ENCODE data around the gene RNU7-1. TPM values are rescaled to one million over a fixed set of nuclear protein-coding genes. Genes with fewer than 3 reads are reported as not detected.

Gene RNU7-1
- total RNA-seq, 1 experiment from 2014 or later = not detected

- Histone ChIP-seq H3K4me1 (peaks cover 11% of the 10 kb centered on the region; the same call in 1 of the 2 replicates), H3K27ac (no peak overlapping the region), H3K9me3 (replicated peaks) (no peaks in the 10 kb centered on the region), H3K27me3 (peaks cover 5% of the 10 kb centered on the region; the same call in 1 of the 2 replicates), H3K4me3 (no peak overlapping the region), H3K36me3 (peaks cover 6% of the 10 kb centered on the region)
- DNase-seq = no peak
Observed at GRCh38 chr12:6959805-6960592, 16.4 kb downstream of the RNU7-1 start.

GRCh38 chr12:6960593-6961277, 17.1 kb downstream of the RNU7-1 start:
- Histone ChIP-seq H3K27me3 (peaks cover 5% of the 10 kb centered on the region; the same call in 1 of the 2 replicates), H3K36me3 (peaks cover 13% of the 10 kb centered on the region), H3K9me3 (replicated peaks) (no peaks in the 10 kb centered on the region), H3K4me1 (peaks cover 11% of the 10 kb centered on the region; the same call in 1 of the 2 replicates), H3K27ac (peak overlapping the region; percentile 65), H3K4me3 (peak overlapping the region; percentile 50)
- peak in 1 of 2 experiments; percentile 44 for DNase-seq

- peak; percentile 59 to 63 for DNase-seq
Observed at GRCh38 chr12:6961278-6961694, 17.7 kb downstream of the RNU7-1 start.

GRCh38 chr12:6961695-6962284, 18.2 kb downstream of the RNU7-1 start:
- peak; percentile 83 to 90 for DNase-seq
- peaks cover 21% of the 10 kb centered on the region for H3K36me3 ChIP-seq
- H3K27me3 ChIP-seq = peaks cover 3% of the 10 kb centered on the region; the same call in 1 of the 2 replicates
- no peaks in the 10 kb centered on the region for H3K9me3 ChIP-seq (replicated peaks)
- peak overlapping the region; percentile 50 for H3K4me3 ChIP-seq
- H3K4me1 ChIP-seq = peaks cover 11% of the 10 kb centered on the region; the same call in 1 of the 2 replicates
- H3K27ac ChIP-seq = peak overlapping the region; percentile 65

More at GRCh38 chr12:6961278-6961694, 17.7 kb downstream of the RNU7-1 start:
- Histone ChIP-seq H3K9me3 (replicated peaks) (no peaks in the 10 kb centered on the region), H3K4me3 (peak overlapping the region; percentile 50), H3K27ac (peak overlapping the region; percentile 65), H3K27me3 (peaks cover 5% of the 10 kb centered on the region; the same call in 1 of the 2 replicates), H3K36me3 (peaks cover 17% of the 10 kb centered on the region), H3K4me1 (peaks cover 11% of the 10 kb centered on the region; the same call in 1 of the 2 replicates)

- Histone ChIP-seq H3K9me3 (replicated peaks) (no peaks in the 10 kb centered on the region), H3K4me1 (peaks cover 11% of the 10 kb centered on the region; the same call in 1 of the 2 replicates), H3K27ac (peak overlapping the region; percentile 65), H3K36me3 (peaks cover 27% of the 10 kb centered on the region), H3K27me3 (no peaks in the 10 kb centered on the region), H3K4me3 (peak overlapping the region; percentile 50)
- no peak for DNase-seq
Observed at GRCh38 chr12:6962285-6963015, 18.8 kb downstream of the RNU7-1 start.

- Histone ChIP-seq H3K9me3 (replicated peaks) (no peaks in the 10 kb centered on the region), H3K4me3 (no peak overlapping the region), H3K4me1 (peaks cover 11% of the 10 kb centered on the region; the same call in 1 of the 2 replicates), H3K27ac (no peak overlapping the region), H3K27me3 (no peaks in the 10 kb centered on the region), H3K36me3 (peaks cover 34% of the 10 kb centered on the region)
- no peak for DNase-seq
Observed at GRCh38 chr12:6963016-6963731, 19.6 kb downstream of the RNU7-1 start.

- Histone ChIP-seq H3K27me3 (no peaks in the 10 kb centered on the region), H3K27ac (no peak overlapping the region), H3K4me3 (no peak overlapping the region), H3K36me3 (peaks cover 42% of the 10 kb centered on the region), H3K4me1 (peaks cover 11% of the 10 kb centered on the region; the same call in 1 of the 2 replicates), H3K9me3 (replicated peaks) (no peaks in the 10 kb centered on the region)
- DNase-seq = no peak
Observed at GRCh38 chr12:6963791-6964413, 20.3 kb downstream of the RNU7-1 start.

GRCh38 chr12:6964605-6965025, 21.0 kb downstream of the RNU7-1 start:
- no peak overlapping the region for H3K4me3 ChIP-seq
- H3K36me3 ChIP-seq = peaks cover 46% of the 10 kb centered on the region
- no peaks in the 10 kb centered on the region for H3K9me3 ChIP-seq (replicated peaks)
- H3K4me1 ChIP-seq = peaks cover 15% of the 10 kb centered on the region; the same call in 1 of the 2 replicates
- H3K27me3 ChIP-seq = no peaks in the 10 kb centered on the region
- no peak for DNase-seq
- H3K27ac ChIP-seq = no peak overlapping the region

- peak; percentile 76 to 83 for DNase-seq
- no peak overlapping the region for H3K4me3 ChIP-seq
- H3K9me3 ChIP-seq (replicated peaks) = no peaks in the 10 kb centered on the region
- no peaks in the 10 kb centered on the region for H3K27me3 ChIP-seq
- H3K4me1 ChIP-seq = peaks cover 15% of the 10 kb centered on the region; the same call in 1 of the 2 replicates
- peaks cover 46% of the 10 kb centered on the region for H3K36me3 ChIP-seq
- H3K27ac ChIP-seq = no peak overlapping the region
Observed at GRCh38 chr12:6965026-6965661, 21.5 kb downstream of the RNU7-1 start.

- Histone ChIP-seq H3K36me3 (peaks cover 46% of the 10 kb centered on the region), H3K27me3 (no peaks in the 10 kb centered on the region), H3K9me3 (replicated peaks) (no peaks in the 10 kb centered on the region), H3K27ac (no peak overlapping the region), H3K4me1 (peaks cover 14% of the 10 kb centered on the region; the same call in 1 of the 2 replicates), H3K4me3 (no peak overlapping the region)
- no peak for DNase-seq
Observed at GRCh38 chr12:6965714-6966113, 22.1 kb downstream of the RNU7-1 start.

- Histone ChIP-seq H3K9me3 (replicated peaks) (no peaks in the 10 kb centered on the region), H3K4me1 (peaks cover 11% of the 10 kb centered on the region; the same call in 1 of the 2 replicates), H3K27me3 (no peaks in the 10 kb centered on the region), H3K27ac (no peak overlapping the region), H3K36me3 (peaks cover 46% of the 10 kb centered on the region), H3K4me3 (no peak overlapping the region)
- no peak for DNase-seq
Observed at GRCh38 chr12:6966351-6966750, 22.7 kb downstream of the RNU7-1 start.

GRCh38 chr12:6967651-6968100, 24.1 kb downstream of the RNU7-1 start:
- no peaks in the 10 kb centered on the region for H3K27me3 ChIP-seq
- no peak for DNase-seq
- H3K27ac ChIP-seq = no peak overlapping the region
- H3K36me3 ChIP-seq = peaks cover 55% of the 10 kb centered on the region
- no peaks in the 10 kb centered on the region for H3K9me3 ChIP-seq (replicated peaks)
- peaks cover 9% of the 10 kb centered on the region for H3K4me1 ChIP-seq
- no peak overlapping the region for H3K4me3 ChIP-seq

GRCh38 chr12:6968426-6968825, 24.8 kb downstream of the RNU7-1 start:
- no peaks in the 10 kb centered on the region for H3K27me3 ChIP-seq
- no peak overlapping the region for H3K4me3 ChIP-seq
- no peaks in the 10 kb centered on the region for H3K9me3 ChIP-seq (replicated peaks)
- no peak for DNase-seq
- H3K36me3 ChIP-seq = peaks cover 55% of the 10 kb centered on the region
- H3K4me1 ChIP-seq = peaks cover 8% of the 10 kb centered on the region
- no peak overlapping the region for H3K27ac ChIP-seq

All from SJCRH30 (cell line).